Activated T-cell treated with anti-CD3 and anti-CD28 coated beads, Interleukin-2, amount 50 U/mL, for 72 hours (primary cell): ENCODE results near the gene TIMM8B. TPM values are rescaled to one million over a fixed set of nuclear protein-coding genes. Genes with fewer than 3 reads are reported as not detected.
"Not testable (repeated sequence)": the region's sequence is repeated elsewhere in the genome, so short reads cannot be mapped to it uniquely, and the experiment has no call there.

ENCODE experiments used
- ATAC-seq, 2 donors: fragments of 150-1000 bp; cut with Tn5 transposase; replicated peaks in 1 of 2; 2 replicates each; pipeline ENCODE4 v1.10.0; 2021; ENCODE audit warnings: moderate library complexity in 2 of 2, mild to moderate bottlenecking in 1 of 2
- DNase-seq, 2 donors: peaks; one replicate each; pipeline ENCODE4 v3.0.0; 2021 to 2022; ENCODE audit warnings: mixed read lengths in 1 of 2
- H3K27ac Mint-ChIP-seq: one replicate; pipeline ENCODE4 v1.8.0; 2022; ENCODE audit warnings: mild to moderate bottlenecking, moderate library complexity, mixed read lengths
- H3K27me3 Mint-ChIP-seq: one replicate; pipeline ENCODE4 v1.8.0; 2022; ENCODE audit warnings: low read depth, mixed read lengths
- H3K36me3 Mint-ChIP-seq, 2 donors: one replicate each; pipeline ENCODE4 v1.8.0; 2022; ENCODE audit warnings: mixed read lengths in 2 of 2, mild to moderate bottlenecking in 1 of 2; ENCODE audit not compliant: insufficient read depth in 2 of 2
- H3K4me1 Mint-ChIP-seq: one replicate; pipeline ENCODE4 v1.8.0; 2022; ENCODE audit warnings: low read depth, mixed read lengths
- H3K4me3 Mint-ChIP-seq, 2 donors: one replicate each; pipeline ENCODE4 v1.8.0; 2022; ENCODE audit warnings: mild to moderate bottlenecking in 2 of 2, mixed read lengths in 2 of 2, moderate library complexity in 2 of 2
- H3K9me3 Mint-ChIP-seq, 2 donors: one replicate each; pipeline ENCODE4 v1.8.0; 2022; ENCODE audit warnings: mixed read lengths in 2 of 2
- total RNA-seq, 2 donors: library from RNA; stranded (reverse); gene quantifications; one replicate each; pipeline ENCODE4 v1.2.3, GENCODE V29; 2022

The TIMM8B gene
- total RNA-seq, 2 donors from 2014 or later = 24.2 to 34.1 TPM

DNA sequence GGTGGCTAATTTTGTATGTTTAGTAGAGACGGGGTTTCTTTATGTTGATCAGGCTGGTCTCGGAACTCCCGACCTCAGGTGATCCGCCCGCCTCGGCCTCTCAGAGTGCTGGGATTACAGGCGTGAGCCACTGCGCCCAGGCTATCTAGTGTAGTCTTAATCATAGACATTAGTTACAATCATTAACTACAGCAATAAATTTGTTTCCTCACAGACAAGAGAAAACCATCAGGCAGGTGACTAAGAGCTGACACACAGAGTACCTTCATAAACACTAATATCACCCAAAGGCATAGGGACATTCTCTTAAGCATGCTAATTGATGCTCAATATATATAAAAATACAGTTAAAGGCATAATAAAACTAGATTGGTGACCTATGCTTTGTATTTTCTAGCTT, 19.5 kb upstream of the TIMM8B start:
- Mint-ChIP-seq H3K9me3 (no peaks in the 10 kb centered on the region), H3K27me3 (no peaks in the 10 kb centered on the region), H3K36me3 (no peaks in the 10 kb centered on the region), H3K4me1 (no peaks in the 10 kb centered on the region), H3K27ac (no peak overlapping the region), H3K4me3 (no peak overlapping the region)
- DNase-seq (no peak), ATAC-seq (no peak)

DNA sequence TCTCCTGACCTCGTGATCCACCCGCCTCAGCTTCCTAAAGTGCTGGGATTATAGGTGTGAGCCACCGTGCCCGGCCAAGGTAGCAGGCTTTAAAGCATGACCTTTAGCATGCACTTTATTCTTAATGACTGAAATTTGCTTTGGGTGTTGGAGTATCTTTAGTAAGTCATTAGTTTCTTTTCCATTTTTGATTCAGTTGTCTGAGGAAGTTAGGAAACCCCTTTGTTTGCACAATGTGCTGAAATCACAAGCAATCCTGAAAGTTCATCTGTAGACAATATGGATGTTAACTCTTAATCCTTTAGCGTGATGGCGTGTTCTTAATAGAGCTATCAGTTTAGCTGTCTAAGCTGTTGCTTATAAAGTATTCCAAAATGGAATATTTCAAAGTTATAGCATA, 16.9 kb upstream of the TIMM8B start:
- Mint-ChIP-seq H3K4me1 (no peaks in the 10 kb centered on the region), H3K27me3 (no peaks in the 10 kb centered on the region), H3K4me3 (no peak overlapping the region), H3K9me3 (no peaks in the 10 kb centered on the region), H3K27ac (no peak overlapping the region), H3K36me3 (no peaks in the 10 kb centered on the region)
- ATAC-seq (no peak), DNase-seq (no peak)

DNA sequence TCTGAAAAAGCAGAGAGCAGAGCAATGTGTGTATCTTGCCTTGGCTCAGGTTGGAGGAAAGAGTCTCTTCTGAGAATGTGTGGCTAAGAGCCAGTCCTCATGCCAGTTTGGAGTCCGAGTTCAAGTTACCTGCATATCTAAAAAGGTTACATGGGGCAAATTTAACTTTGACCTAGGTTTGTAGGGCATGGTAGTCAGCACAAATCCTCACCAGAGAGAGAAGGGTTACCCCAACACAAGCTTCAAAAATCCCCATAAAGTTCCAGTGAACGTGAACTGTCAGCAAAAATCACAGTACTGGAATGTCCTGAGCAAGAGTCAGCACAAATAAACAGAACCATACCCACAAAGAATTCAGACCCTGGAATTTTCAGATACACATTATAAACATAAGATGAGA, 13.9 kb upstream of the TIMM8B start:
- H3K27ac Mint-ChIP-seq = no peak overlapping the region
- no peak overlapping the region for H3K4me3 Mint-ChIP-seq
- H3K9me3 Mint-ChIP-seq = no peaks in the 10 kb centered on the region
- DNase-seq (no peak), ATAC-seq (no peak)
- H3K4me1 Mint-ChIP-seq = no peaks in the 10 kb centered on the region
- H3K27me3 Mint-ChIP-seq = no peaks in the 10 kb centered on the region
- H3K36me3 Mint-ChIP-seq = peaks cover 0 to 4% of the 10 kb centered on the region in 2 donors

DNA sequence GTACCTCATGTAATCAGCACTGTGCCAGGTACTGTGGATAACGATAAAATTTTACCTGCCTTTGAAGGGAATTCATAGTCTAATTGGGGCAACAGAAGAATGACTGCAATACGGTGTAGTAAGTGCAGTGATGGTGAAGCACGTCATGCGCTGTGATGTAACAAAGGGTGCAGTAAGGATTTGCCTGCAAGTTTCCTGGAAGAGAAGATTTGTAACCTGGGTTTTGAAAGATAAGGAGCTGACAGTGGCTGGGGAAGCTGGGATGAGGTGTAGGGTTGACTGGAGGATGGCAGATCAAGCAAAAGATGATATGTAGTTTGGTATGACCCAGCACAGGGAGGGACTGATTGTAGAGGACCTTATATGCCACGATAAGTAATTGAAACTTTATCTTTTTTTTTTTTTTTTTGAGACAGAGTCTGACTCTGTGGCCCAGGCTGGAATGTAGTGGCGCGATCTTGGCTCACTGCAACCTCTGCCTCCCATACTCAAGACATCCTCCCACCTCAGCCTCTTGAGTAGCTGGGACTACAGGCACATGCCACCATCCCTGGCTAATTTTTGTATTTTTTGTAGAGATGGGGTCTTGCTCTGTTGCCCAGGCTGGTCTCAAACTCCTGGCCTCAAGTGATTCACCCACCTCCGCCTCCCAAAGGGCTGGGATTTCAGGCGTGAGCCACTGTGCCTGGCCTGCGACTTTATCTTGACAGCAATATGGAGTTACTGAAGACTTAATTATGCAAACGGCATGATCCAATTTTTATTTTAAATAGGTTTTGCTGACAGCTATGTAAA, 11.4 kb upstream of the TIMM8B start:
- Mint-ChIP-seq H3K4me1 (no peaks in the 10 kb centered on the region), H3K36me3 (peaks cover 0 to 10% of the 10 kb centered on the region in 2 donors), H3K9me3 (no peaks in the 10 kb centered on the region), H3K27ac (no peak overlapping the region), H3K4me3 (no peak overlapping the region), H3K27me3 (no peaks in the 10 kb centered on the region)
- ATAC-seq = no peak
- DNase-seq = no peak

DNA sequence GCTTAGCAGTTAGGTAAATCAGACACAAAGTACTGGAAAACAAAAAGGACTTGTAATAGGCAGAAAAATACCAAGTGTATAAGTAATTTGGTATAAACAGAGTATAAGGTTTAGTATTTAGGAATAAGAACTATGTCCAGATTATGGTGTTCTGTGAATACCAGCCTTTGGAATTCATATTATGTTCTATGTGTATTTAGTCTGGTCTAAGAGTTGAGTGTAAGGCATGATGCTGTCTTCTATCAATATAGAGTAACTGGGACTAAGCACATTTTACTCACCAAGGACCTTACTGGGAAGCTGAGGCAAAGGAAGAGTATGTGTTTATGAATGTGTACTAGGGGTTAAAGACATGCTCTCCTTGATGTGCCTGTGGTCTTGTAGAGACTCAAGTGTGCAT, 9.6 kb upstream of the TIMM8B start:
- Mint-ChIP-seq H3K4me1 (no peaks in the 10 kb centered on the region), H3K4me3 (no peak overlapping the region), H3K27me3 (no peaks in the 10 kb centered on the region), H3K9me3 (no peaks in the 10 kb centered on the region), H3K36me3 (peaks cover 6 to 22% of the 10 kb centered on the region in 2 donors), H3K27ac (no peak overlapping the region)
- no peak for ATAC-seq
- no peak for DNase-seq

DNA sequence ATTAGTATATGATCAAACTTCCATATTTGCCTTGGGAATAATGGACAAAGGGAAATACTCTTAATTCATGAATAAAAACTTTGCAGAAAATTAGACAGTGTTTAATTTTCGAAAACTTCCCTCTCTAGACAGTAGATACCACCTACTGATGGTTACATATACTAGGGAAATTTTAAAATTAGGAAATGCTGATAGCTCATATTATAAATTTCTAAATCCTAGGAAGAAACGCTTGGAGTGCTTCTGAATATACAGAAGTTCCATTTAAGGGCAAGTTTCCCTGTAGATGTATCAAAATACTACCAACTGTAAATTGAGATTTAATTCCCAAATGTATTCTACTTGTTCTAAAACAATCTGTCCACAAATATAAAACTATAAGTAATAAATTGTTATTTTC, 8.7 kb upstream of the TIMM8B start:
- not testable (repeated sequence) for H3K27ac Mint-ChIP-seq, H3K27me3 Mint-ChIP-seq, ATAC-seq, H3K4me3 Mint-ChIP-seq, H3K9me3 Mint-ChIP-seq, DNase-seq, H3K4me1 Mint-ChIP-seq
- peaks cover 6 to 27% of the 10 kb centered on the region in 2 donors for H3K36me3 Mint-ChIP-seq

DNA sequence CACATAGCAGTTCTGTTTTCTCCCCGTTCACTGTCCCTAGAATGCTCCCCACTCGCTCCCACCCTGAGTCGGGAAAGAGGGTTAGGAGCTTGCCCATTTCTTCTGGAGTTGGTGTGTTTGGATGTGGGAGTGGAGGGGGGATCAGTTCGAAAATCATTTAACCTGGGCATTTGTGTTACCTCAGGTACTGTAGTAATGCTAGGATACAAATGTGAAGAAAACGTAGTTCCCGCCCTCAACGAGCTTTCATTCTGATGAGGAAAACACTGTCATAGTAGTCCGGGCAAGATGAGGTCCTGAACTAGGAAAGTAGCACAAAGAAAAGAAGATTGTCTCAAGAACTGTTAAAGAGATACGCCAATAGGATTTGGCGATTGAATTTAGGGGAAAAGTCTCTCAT, 656 bp upstream of the TIMM8B start:
- peaks cover 66% of the 10 kb centered on the region for H3K4me1 Mint-ChIP-seq
- H3K27me3 Mint-ChIP-seq = no peaks in the 10 kb centered on the region
- H3K36me3 Mint-ChIP-seq = peaks cover 28 to 58% of the 10 kb centered on the region in 2 donors
- DNase-seq = no peak
- no peaks in the 10 kb centered on the region for H3K9me3 Mint-ChIP-seq
- peak overlapping the region; percentile 97 to 98 for H3K4me3 Mint-ChIP-seq
- no peak for ATAC-seq
- peak overlapping the region; percentile 92 for H3K27ac Mint-ChIP-seq

DNA sequence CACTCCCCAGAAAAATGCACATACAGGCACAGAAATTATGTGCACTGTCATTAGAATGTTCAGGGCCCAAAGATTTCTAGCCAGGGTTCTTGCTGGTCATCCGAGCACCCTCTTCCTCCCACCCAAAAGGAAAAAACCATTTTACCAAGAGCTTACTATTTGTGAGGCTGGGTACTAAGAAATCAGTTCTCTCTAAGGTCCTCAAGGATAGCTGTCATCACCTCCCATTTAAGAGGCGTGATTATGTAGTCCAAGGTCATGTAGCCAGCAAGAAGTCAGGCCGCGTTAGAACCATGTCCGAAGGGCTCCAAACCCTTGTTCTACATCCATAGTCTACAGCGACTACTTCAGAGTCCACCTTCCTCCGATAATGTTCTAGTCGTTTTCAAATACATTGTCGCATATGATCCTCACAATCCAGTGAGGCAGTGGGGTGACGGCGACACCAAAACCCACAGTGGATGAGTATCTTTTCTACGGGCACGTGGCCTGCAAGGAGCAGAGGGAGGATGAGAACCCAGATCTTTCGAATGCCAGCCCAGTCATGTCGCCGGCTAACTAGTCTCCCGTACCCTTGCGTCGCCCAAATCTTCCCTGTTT, 634 bp downstream of the TIMM8B start:
- peaks cover 74% of the 10 kb centered on the region for H3K4me1 Mint-ChIP-seq
- ATAC-seq (peak; percentile 53 to 58), DNase-seq (peak; percentile 56)
- H3K4me3 Mint-ChIP-seq = peak overlapping the region; percentile 97 to 98
- H3K27ac Mint-ChIP-seq = peak overlapping the region; percentile 92
- H3K27me3 Mint-ChIP-seq = no peaks in the 10 kb centered on the region
- no peaks in the 10 kb centered on the region for H3K9me3 Mint-ChIP-seq
- H3K36me3 Mint-ChIP-seq = peaks cover 23 to 50% of the 10 kb centered on the region in 2 donors

DNA sequence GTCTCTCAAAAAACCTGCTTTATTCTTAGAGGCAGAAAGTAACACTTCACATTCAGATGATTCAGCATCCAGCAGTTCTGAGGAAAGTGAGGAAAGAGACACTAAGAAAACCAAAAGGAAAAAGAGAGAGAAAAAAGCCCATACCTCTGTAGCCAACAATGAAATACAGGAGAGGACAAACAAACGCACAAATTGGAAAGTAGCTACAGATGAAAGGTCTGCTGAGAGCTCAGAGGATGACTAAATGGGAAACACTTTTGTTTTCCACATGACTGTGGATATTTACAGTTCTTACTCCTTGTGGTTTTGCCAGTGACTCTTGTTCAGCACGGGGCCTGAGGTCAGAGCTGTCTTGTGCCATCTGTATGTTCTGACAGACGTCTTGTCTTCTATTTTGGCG, 3.8 kb downstream of the TIMM8B start:
- ATAC-seq (peak; percentile 70 to 77), DNase-seq (peak; percentile 52 to 58)
- H3K4me3 Mint-ChIP-seq = peak overlapping the region; percentile 9 to 66
- peaks cover 17 to 36% of the 10 kb centered on the region in 2 donors for H3K36me3 Mint-ChIP-seq
- peaks cover 53% of the 10 kb centered on the region for H3K4me1 Mint-ChIP-seq
- no peaks in the 10 kb centered on the region for H3K27me3 Mint-ChIP-seq
- no peaks in the 10 kb centered on the region for H3K9me3 Mint-ChIP-seq
- peak overlapping the region; percentile 87 for H3K27ac Mint-ChIP-seq

DNA sequence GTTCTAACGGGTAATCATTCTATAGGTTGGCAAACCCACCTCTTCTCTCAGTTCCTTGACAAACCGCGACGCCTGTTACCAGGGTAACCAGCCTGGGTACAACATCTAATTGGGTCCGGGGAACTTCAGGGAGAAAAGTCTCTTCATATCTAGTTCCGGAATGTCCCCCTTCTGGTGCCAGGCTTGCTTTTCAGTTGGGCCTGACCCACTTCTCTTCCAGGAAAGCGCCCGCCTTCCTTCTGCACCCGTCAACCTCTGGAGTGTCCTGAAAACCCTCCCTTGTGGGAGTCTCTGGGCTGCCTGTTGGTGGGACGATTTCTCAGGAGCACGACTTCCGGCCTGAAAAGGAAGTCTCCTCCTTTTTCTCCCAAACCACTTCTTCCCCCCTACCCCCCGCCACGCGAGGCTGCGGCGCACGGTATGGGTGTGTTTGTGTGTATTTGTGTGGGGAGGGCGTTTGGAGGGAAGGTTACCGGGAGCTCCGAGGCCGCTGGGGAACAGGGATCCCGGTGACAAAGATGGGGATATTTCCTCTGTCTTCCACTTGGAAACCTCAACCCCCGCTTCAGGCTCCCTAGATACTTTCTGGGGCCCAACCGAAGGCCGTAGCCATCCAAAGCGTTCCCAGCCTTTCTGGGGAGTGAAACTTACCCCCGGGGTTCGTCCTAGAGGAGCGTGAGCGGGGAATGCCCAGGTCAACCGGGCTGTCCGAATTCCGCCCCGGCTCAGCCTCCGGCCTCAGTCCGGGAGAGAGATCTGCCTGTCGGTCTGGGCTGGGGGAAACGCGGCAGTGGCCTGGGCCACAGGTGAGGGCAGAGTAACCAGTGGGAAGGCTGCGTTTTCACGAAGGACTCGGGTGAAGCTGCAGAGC, 12.4 kb downstream of the TIMM8B start, which contains the start of the genes NKAPD1 and PIH1D2:
TSS of gene NKAPD1 (plus strand) at position 359 of the 871 bp plus-strand sequence. CDS start 1,276 bp downstream, outside the sequence.
TSS of gene PIH1D2 (minus strand) at position 77 of the 871 bp plus-strand sequence. CDS start 843 bp downstream, outside the sequence.
- ATAC-seq (peak; percentile 93 to 94), DNase-seq (peak; percentile 81 to 82)
- H3K36me3 Mint-ChIP-seq = peaks cover 4 to 9% of the 10 kb centered on the region in 2 donors
- peaks cover 9% of the 10 kb centered on the region for H3K27me3 Mint-ChIP-seq
- peak within 1 kb of the TSS; percentile 92 to 93 for H3K4me3 Mint-ChIP-seq
- no peaks in the 10 kb centered on the region for H3K9me3 Mint-ChIP-seq
- peak within 1 kb of the TSS; percentile 97 for H3K27ac Mint-ChIP-seq
- peaks cover 31% of the 10 kb centered on the region for H3K4me1 Mint-ChIP-seq

DNA sequence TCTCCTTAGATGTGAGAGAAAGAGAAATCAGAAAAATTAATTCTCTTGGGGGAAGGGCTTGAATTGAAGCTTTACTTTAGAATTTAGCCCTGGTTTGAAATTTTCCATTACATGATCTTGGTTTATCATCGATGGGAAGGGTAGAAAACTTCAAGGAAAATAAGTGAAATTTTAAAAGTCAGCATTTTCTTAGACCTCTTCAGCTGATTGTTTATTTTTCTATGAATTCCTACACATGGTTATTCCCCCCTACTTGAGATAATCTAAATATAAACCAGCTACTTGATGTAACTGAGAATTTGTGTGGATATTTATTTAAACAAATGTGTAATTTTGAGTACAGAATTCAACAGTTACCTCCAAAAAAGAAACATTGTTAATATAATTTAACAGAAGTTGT, 23.6 kb downstream of the TIMM8B start:
- DNase-seq = no peak
- no peak overlapping the region for H3K4me3 Mint-ChIP-seq
- no peak overlapping the region for H3K27ac Mint-ChIP-seq
- no peak for ATAC-seq
- peaks cover 1% of the 10 kb centered on the region for H3K4me1 Mint-ChIP-seq
- H3K36me3 Mint-ChIP-seq = peaks cover 1 to 11% of the 10 kb centered on the region in 2 donors
- no peaks in the 10 kb centered on the region for H3K9me3 Mint-ChIP-seq
- no peaks in the 10 kb centered on the region for H3K27me3 Mint-ChIP-seq

DNA sequence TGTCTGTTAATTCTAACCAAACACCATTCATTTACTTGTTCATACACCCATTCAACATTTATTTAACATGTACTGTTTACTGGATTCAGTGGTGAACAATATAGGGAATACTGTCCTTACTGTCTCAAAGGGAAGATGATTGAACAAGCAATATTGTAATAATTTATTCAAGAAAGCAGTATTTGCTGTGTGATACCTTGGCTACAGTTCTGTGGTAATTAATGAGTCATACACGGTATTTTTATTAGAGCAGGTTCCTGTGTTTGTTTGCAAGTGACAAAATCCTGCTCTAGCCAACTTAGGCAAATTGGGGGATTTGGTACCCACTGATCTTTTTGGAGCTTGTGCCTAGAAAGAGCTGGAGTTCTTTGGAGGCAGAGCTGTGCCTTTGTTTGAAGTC, 28.5 kb downstream of the TIMM8B start:
- no peak overlapping the region for H3K27ac Mint-ChIP-seq
- DNase-seq (no peak), ATAC-seq (no peak)
- no peaks in the 10 kb centered on the region for H3K9me3 Mint-ChIP-seq
- peaks cover 5 to 25% of the 10 kb centered on the region in 2 donors for H3K36me3 Mint-ChIP-seq
- H3K27me3 Mint-ChIP-seq = no peaks in the 10 kb centered on the region
- peaks cover 20% of the 10 kb centered on the region for H3K4me1 Mint-ChIP-seq
- no peak overlapping the region for H3K4me3 Mint-ChIP-seq

DNA sequence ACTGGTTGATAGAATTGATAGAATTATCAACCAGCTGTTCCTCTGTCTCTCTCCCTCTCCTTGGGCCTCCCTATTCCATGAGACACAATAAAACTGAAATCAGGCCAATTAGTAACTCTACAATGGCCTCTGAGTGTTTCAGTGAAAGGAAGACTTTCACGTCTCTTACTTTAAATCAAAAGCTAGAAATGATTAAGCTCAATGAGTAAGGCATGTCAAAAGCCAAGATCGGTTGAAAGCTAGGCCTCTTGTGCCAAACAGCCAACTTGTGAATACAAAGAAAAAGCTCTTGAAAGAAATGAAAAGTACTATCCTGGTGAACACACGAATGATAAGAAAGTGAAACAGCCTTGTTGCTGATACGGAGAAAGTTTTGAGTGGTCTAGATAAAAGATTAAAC, 29.4 kb downstream of the TIMM8B start:
- DNase-seq = peak; percentile 20 to 24
- Mint-ChIP-seq H3K36me3 (peaks cover 4 to 25% of the 10 kb centered on the region in 2 donors), H3K27me3 (no peaks in the 10 kb centered on the region), H3K27ac (peak overlapping the region; percentile 85), H3K4me1 (peaks cover 20% of the 10 kb centered on the region), H3K9me3 (no peaks in the 10 kb centered on the region), H3K4me3 (peak overlapping the region; percentile 29 to 65)
- ATAC-seq = peak; percentile 96 to 97
